MM.1S (cell line): ENCODE measurements around the gene PILRB.

Experiments used
- DNase-seq: peaks from one replicate; pipeline ENCODE4 v3.0.0-alpha.2; 2015
- H2AFZ ChIP-seq: fragments of 300-600 bp; sonication (generic); 2 replicates; pipeline ENCODE4 v1.6.0; 2016; ENCODE audit warnings: antibody characterized with exemption, low read length
- H3F3A ChIP-seq: fragments of 300-600 bp; sonication (generic); 2 replicates; pipeline ENCODE4 v1.6.1; 2016; ENCODE audit warnings: mild to moderate bottlenecking, antibody characterized with exemption, low read length, moderate library complexity, mixed read lengths; ENCODE audit not compliant: insufficient read depth
- H3K27ac ChIP-seq: fragments of 300-600 bp; sonication (generic); 2 replicates; pipeline ENCODE4 v1.5.1; 2016; ENCODE audit warnings: mild to moderate bottlenecking, low read length
- H3K27me3 ChIP-seq: fragments of 300-600 bp; sonication (generic); replicated peaks from 2 replicates; pipeline ENCODE4 v1.6.0; 2016; ENCODE audit warnings: low read length; ENCODE audit not compliant: insufficient read depth
- H3K36me3 ChIP-seq: fragments of 300-600 bp; sonication (generic); replicated peaks from 2 replicates; pipeline ENCODE4 v1.6.1; 2016; ENCODE audit warnings: mild to moderate bottlenecking, low read length, mixed read lengths; ENCODE audit not compliant: insufficient read depth
- H3K4me1 ChIP-seq: fragments of 300-600 bp; sonication (generic); 2 replicates; pipeline ENCODE4 v1.6.1; 2016; ENCODE audit warnings: low read length, mixed read lengths
- H3K4me2 ChIP-seq: fragments of 300-600 bp; sonication (generic); 2 replicates; pipeline ENCODE4 v1.6.0; 2016; ENCODE audit warnings: low read depth, low read length
- H3K4me3 ChIP-seq: fragments of 300-600 bp; sonication (generic); 2 replicates; pipeline ENCODE4 v1.5.1; 2016; ENCODE audit warnings: low read length, mixed read lengths
- H3K79me2 ChIP-seq: fragments of 300-600 bp; sonication (generic); 2 replicates; pipeline ENCODE4 v1.6.1; 2016; ENCODE audit warnings: mixed run types, low read length, mixed read lengths
- H3K9ac ChIP-seq: fragments of 300-600 bp; sonication (generic); 2 replicates; pipeline ENCODE4 v1.6.1; 2016; ENCODE audit warnings: low read length, mixed read lengths
- H3K9me2 ChIP-seq: fragments of 300-600 bp; sonication (generic); replicated peaks from 2 replicates; pipeline ENCODE4 v1.6.1; 2016; ENCODE audit warnings: mild to moderate bottlenecking, low read length, mixed read lengths; ENCODE audit not compliant: insufficient read depth
- H3K9me3 ChIP-seq: fragments of 300-600 bp; sonication (generic); replicated peaks from 2 replicates; pipeline ENCODE4 v1.6.1; 2016; ENCODE audit warnings: mild to moderate bottlenecking, low read length, mixed read lengths; ENCODE audit not compliant: insufficient read depth
- H4K20me1 ChIP-seq: fragments of 300-600 bp; sonication (generic); 2 replicates; pipeline ENCODE4 v1.6.1; 2016; ENCODE audit warnings: mild to moderate bottlenecking, low read length, moderate library complexity, mixed read lengths; ENCODE audit not compliant: insufficient read depth
- EZH2 ChIP-seq: fragments of 300-600 bp; sonication (generic); optimal IDR thresholded peaks from 2 replicates; pipeline ENCODE3; 2017; ENCODE audit warnings: low read depth, mild to moderate bottlenecking, antibody characterized with exemption, low read length, mixed read lengths
- EZH2phosphoT487 ChIP-seq: fragments of 300-600 bp; sonication (generic); IDR thresholded peaks from 2 replicates; pipeline ENCODE4 v1.6.1; 2018; ENCODE audit warnings: antibody characterized with exemption, low read length
- TF ChIP-seq, protein P1 (sequence below): fragments of 300-600 bp; sonication (generic); IDR thresholded peaks from 2 replicates; pipeline ENCODE4 v1.5.1; 2016; ENCODE audit warnings: antibody characterized with exemption, low read length, mixed read lengths

PILRB gene

GRCh38 chr7:100413346-100413745, 55.4 kb downstream of the PILRB start:
- Histone ChIP-seq H3K9me2 (no peaks in the 10 kb centered on the region), H3K4me2 (peak overlapping the region; percentile 46; the same call in 1 of the 2 replicates), H3K36me3 (no peaks in the 10 kb centered on the region)

GRCh38 chr7:100413889-100414288, 56.0 kb downstream of the PILRB start:
- Histone ChIP-seq H3F3A (peaks cover 2% of the 10 kb centered on the region; the same call in 1 of the 2 replicates), H4K20me1 (no peaks in the 10 kb centered on the region), H3K36me3 (no peaks in the 10 kb centered on the region), H3K79me2 (no peaks in the 10 kb centered on the region), H3K4me1 (peaks cover 18% of the 10 kb centered on the region), H3K27me3 (no peaks in the 10 kb centered on the region), H3K4me2 (peak overlapping the region; percentile 46; the same call in 1 of the 2 replicates), H3K9me2 (no peaks in the 10 kb centered on the region), H2AFZ (peak overlapping the region; percentile 57), H3K9ac (no peak overlapping the region), H3K9me3 (no peaks in the 10 kb centered on the region), H3K4me3 (no peak overlapping the region), H3K27ac (peak overlapping the region; percentile 26; the same call in 1 of the 2 replicates)
- DNase-seq = peak; percentile 67
- TF ChIP-seq, protein P1, sequence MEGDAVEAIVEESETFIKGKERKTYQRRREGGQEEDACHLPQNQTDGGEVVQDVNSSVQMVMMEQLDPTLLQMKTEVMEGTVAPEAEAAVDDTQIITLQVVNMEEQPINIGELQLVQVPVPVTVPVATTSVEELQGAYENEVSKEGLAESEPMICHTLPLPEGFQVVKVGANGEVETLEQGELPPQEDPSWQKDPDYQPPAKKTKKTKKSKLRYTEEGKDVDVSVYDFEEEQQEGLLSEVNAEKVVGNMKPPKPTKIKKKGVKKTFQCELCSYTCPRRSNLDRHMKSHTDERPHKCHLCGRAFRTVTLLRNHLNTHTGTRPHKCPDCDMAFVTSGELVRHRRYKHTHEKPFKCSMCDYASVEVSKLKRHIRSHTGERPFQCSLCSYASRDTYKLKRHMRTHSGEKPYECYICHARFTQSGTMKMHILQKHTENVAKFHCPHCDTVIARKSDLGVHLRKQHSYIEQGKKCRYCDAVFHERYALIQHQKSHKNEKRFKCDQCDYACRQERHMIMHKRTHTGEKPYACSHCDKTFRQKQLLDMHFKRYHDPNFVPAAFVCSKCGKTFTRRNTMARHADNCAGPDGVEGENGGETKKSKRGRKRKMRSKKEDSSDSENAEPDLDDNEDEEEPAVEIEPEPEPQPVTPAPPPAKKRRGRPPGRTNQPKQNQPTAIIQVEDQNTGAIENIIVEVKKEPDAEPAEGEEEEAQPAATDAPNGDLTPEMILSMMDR = no peak
- TF ChIP-seq EZH2phosphoT487 (no peak), EZH2 (no peak)

More at GRCh38 chr7:100413346-100413745, 55.4 kb downstream of the PILRB start:
- Histone ChIP-seq H2AFZ (peak overlapping the region; percentile 57), H3F3A (no peaks in the 10 kb centered on the region), H3K27me3 (no peaks in the 10 kb centered on the region), H3K4me3 (no peak overlapping the region), H3K9me3 (no peaks in the 10 kb centered on the region), H4K20me1 (no peaks in the 10 kb centered on the region), H3K9ac (no peak overlapping the region), H3K4me1 (peaks cover 16% of the 10 kb centered on the region), H3K79me2 (no peaks in the 10 kb centered on the region), H3K27ac (peak overlapping the region; percentile 1; the same call in 1 of the 2 replicates)
- TF ChIP-seq EZH2phosphoT487 (no peak), EZH2 (no peak)
- TF ChIP-seq, protein P1 = no peak
- no peak for DNase-seq

- Histone ChIP-seq H3K9me2 (no peaks in the 10 kb centered on the region), H3K27ac (no peak overlapping the region), H3K4me3 (no peak overlapping the region), H2AFZ (no peak overlapping the region), H3F3A (peaks cover 9% of the 10 kb centered on the region), H3K36me3 (no peaks in the 10 kb centered on the region), H3K27me3 (no peaks in the 10 kb centered on the region), H3K79me2 (no peaks in the 10 kb centered on the region), H3K4me2 (no peak overlapping the region), H3K9ac (no peak overlapping the region), H4K20me1 (no peaks in the 10 kb centered on the region), H3K4me1 (peaks cover 30% of the 10 kb centered on the region), H3K9me3 (no peaks in the 10 kb centered on the region)
- no peak for DNase-seq
- TF ChIP-seq EZH2phosphoT487 = no peak
- TF ChIP-seq EZH2 = no peak
- TF ChIP-seq, protein P1 = no peak
Observed at GRCh38 chr7:100415448-100415847, 57.5 kb downstream of the PILRB start.
